ENCODE data around the gene PTPN5. TPM values are rescaled to one million over a fixed set of nuclear protein-coding genes. Genes with fewer than 3 reads are reported as not detected.

The PTPN5 gene
- total RNA-seq, 1 experiment from 2014 or later = not detected

DNA sequence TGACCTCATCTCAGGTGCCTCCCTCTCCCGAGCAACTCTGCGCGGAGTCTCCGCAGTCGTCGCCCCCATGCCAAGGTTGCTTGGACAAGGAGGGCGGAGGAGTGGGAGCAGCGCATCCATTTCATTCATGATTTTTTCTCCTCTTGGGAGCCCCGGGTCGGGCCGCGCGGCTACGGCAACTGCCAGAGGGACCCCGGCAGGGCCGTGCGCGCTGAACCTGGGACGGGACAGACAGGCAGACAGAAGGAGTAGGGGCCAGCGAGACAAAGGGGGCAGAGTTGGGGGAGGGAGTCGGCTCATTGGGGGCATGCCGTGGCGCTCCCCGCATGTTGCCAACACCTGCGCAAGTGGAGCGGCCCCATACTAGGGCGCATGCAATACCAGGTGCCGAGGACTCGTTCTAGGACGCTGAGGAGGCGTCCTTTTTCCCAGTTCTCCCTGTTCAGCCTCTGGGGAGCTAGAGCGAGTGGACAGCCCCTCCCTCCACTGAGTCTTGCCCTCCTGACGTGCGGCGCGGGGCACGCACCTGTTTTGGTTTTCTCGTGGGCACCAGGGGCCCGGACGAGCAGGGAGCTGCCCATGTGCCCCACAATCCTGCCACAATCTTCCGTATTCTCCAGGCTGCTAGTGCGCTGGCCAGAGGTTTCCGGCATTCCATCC is 501 bp upstream of the PTPN5 start:
- H3K79me2 ChIP-seq (ENCODE audit: insufficient read depth, low read length) = no peaks in the 10 kb centered on the region
- TF ChIP-seq CEBPB (IDR thresholded peaks at IDR 0.05; ENCODE audit: low read depth) (no peak), EZH2phosphoT487 (IDR thresholded peaks at IDR 0.05; ENCODE audit: borderline replicate concordance) (no peak), ZNF274 (IDR thresholded peaks at IDR 0.05; ENCODE audit: low read depth, low read length) (no peak), TCF7L2 (IDR thresholded peaks at IDR 0.05; ENCODE audit: borderline replicate concordance, extremely low read depth, insufficient read depth, insufficient read length) (no peak)
- TF ChIP-seq, protein P1, sequence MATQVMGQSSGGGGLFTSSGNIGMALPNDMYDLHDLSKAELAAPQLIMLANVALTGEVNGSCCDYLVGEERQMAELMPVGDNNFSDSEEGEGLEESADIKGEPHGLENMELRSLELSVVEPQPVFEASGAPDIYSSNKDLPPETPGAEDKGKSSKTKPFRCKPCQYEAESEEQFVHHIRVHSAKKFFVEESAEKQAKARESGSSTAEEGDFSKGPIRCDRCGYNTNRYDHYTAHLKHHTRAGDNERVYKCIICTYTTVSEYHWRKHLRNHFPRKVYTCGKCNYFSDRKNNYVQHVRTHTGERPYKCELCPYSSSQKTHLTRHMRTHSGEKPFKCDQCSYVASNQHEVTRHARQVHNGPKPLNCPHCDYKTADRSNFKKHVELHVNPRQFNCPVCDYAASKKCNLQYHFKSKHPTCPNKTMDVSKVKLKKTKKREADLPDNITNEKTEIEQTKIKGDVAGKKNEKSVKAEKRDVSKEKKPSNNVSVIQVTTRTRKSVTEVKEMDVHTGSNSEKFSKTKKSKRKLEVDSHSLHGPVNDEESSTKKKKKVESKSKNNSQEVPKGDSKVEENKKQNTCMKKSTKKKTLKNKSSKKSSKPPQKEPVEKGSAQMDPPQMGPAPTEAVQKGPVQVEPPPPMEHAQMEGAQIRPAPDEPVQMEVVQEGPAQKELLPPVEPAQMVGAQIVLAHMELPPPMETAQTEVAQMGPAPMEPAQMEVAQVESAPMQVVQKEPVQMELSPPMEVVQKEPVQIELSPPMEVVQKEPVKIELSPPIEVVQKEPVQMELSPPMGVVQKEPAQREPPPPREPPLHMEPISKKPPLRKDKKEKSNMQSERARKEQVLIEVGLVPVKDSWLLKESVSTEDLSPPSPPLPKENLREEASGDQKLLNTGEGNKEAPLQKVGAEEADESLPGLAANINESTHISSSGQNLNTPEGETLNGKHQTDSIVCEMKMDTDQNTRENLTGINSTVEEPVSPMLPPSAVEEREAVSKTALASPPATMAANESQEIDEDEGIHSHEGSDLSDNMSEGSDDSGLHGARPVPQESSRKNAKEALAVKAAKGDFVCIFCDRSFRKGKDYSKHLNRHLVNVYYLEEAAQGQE (IDR thresholded peaks at IDR 0.05; ENCODE audit: low read depth) = no peak
- no peaks in the 10 kb centered on the region for H4K20me1 ChIP-seq (ENCODE audit: insufficient read depth)
- H3K27me3 ChIP-seq (ENCODE audit: insufficient read depth, low read length) = peaks cover 4% of the 10 kb centered on the region; the same call in 1 of the 2 replicates
- intact Hi-C loops (cut with micrococcal nuclease) = no loop called here
- no peak overlapping the region for H3K9ac ChIP-seq (ENCODE audit: low read length)
- DNase-seq (ENCODE audit: low read depth, low spot score) (no peak), ATAC-seq (no peak)
- RAD21 ChIA-PET (ENCODE audit: low non-redundant PET in 1 of 2, low total read pairs in 2 of 2, uncharacterized antibody in 2 of 2, unreplicated experiment in 2 of 2) = no interaction called here
- CTCF ChIA-PET = no interaction called here
- no TSS peak for BruUV-seq (replicated peaks)
- H3K9me3 ChIP-seq (ENCODE audit: control insufficient read depth in 1 of 2, insufficient read depth in 1 of 2, low read depth in 1 of 2, low read length in 2 of 2) = no peaks in the 10 kb centered on the region
- H3K9me2 ChIP-seq (ENCODE audit: insufficient read depth) = no peaks in the 10 kb centered on the region
- no peak overlapping the region for H3K4me2 ChIP-seq (ENCODE audit: low read length)
- POLR2A ChIA-PET = no interaction called here
- H3K4me3 ChIP-seq (replicated peaks in 1 of 2; ENCODE audit: low read depth in 1 of 2, low read length in 2 of 2) = no peak overlapping the region
- no peaks in the 10 kb centered on the region for H3K36me3 ChIP-seq (ENCODE audit: control insufficient read depth in 1 of 2, insufficient read depth in 2 of 2, low read length in 2 of 2)
- no peaks in the 10 kb centered on the region for H3K4me1 ChIP-seq (ENCODE audit: control insufficient read depth in 1 of 2, insufficient read depth in 2 of 2, low read length in 2 of 2)
- no peak overlapping the region for H2AFZ ChIP-seq (ENCODE audit: low read depth, low read length, poor library complexity, severe bottlenecking)
- H3K27ac ChIP-seq (ENCODE audit: low read depth, low read length) = no peak overlapping the region

DNA sequence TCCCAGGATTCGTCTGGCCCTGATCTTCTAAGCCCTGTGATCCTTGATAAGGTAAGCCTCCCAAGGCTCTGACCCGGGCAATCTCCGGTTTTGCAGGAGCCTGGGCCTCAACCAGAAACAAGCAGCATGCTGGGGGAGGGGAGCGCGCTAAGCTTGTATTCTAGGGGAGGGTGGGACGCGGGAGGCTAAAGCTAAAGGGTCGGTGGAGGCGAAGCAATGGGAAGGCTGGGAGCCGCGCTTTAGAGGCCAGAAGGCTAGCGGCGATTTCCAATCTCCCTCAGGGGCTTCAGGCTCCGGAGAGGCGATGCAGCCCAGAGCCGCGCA is 753 bp downstream of the PTPN5 start:
- CTCF ChIA-PET = no interaction called here
- no peak overlapping the region for H3K4me3 ChIP-seq (replicated peaks in 1 of 2; ENCODE audit: low read depth in 1 of 2, low read length in 2 of 2)

More for the DNA sequence above, 753 bp downstream of the PTPN5 start:
- H3K27me3 ChIP-seq (ENCODE audit: insufficient read depth, low read length) = peaks cover 4% of the 10 kb centered on the region; the same call in 1 of the 2 replicates
- no peak overlapping the region for H2AFZ ChIP-seq (ENCODE audit: low read depth, low read length, poor library complexity, severe bottlenecking)
- H3K79me2 ChIP-seq (ENCODE audit: insufficient read depth, low read length) = no peaks in the 10 kb centered on the region
- H3K27ac ChIP-seq (ENCODE audit: low read depth, low read length) = no peak overlapping the region
- DNase-seq (ENCODE audit: low read depth, low spot score) (no peak), ATAC-seq (no peak)
- no peaks in the 10 kb centered on the region for H3K9me3 ChIP-seq (ENCODE audit: control insufficient read depth in 1 of 2, insufficient read depth in 1 of 2, low read depth in 1 of 2, low read length in 2 of 2)
- no peaks in the 10 kb centered on the region for H3K4me1 ChIP-seq (ENCODE audit: control insufficient read depth in 1 of 2, insufficient read depth in 2 of 2, low read length in 2 of 2)
- intact Hi-C loops (cut with micrococcal nuclease) = no loop called here
- H3K9ac ChIP-seq (ENCODE audit: low read length) = no peak overlapping the region
- BruUV-seq (replicated peaks) = no TSS peak
- no peaks in the 10 kb centered on the region for H3K9me2 ChIP-seq (ENCODE audit: insufficient read depth)
- ChIA-PET RAD21 (ENCODE audit: low non-redundant PET in 1 of 2, low total read pairs in 2 of 2, uncharacterized antibody in 2 of 2, unreplicated experiment in 2 of 2) (no interaction called here), POLR2A (no interaction called here)
- no peaks in the 10 kb centered on the region for H4K20me1 ChIP-seq (ENCODE audit: insufficient read depth)
- TF ChIP-seq, protein P1 (IDR thresholded peaks at IDR 0.05; ENCODE audit: low read depth) = no peak
- no peak for TF ChIP-seq EGR1 (IDR thresholded peaks at IDR 0.05; ENCODE audit: low read depth)
- TF ChIP-seq, protein P2, sequence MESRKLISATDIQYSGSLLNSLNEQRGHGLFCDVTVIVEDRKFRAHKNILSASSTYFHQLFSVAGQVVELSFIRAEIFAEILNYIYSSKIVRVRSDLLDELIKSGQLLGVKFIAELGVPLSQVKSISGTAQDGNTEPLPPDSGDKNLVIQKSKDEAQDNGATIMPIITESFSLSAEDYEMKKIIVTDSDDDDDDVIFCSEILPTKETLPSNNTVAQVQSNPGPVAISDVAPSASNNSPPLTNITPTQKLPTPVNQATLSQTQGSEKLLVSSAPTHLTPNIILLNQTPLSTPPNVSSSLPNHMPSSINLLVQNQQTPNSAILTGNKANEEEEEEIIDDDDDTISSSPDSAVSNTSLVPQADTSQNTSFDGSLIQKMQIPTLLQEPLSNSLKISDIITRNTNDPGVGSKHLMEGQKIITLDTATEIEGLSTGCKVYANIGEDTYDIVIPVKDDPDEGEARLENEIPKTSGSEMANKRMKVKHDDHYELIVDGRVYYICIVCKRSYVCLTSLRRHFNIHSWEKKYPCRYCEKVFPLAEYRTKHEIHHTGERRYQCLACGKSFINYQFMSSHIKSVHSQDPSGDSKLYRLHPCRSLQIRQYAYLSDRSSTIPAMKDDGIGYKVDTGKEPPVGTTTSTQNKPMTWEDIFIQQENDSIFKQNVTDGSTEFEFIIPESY (IDR thresholded peaks at IDR 0.05; ENCODE audit: extremely low read depth, insufficient replicate concordance, low read length) = no peak
- no peaks in the 10 kb centered on the region for H3K36me3 ChIP-seq (ENCODE audit: control insufficient read depth in 1 of 2, insufficient read depth in 2 of 2, low read length in 2 of 2)
- no peak overlapping the region for H3K4me2 ChIP-seq (ENCODE audit: low read length)
